ENCODE results near the gene MPHOSPH10.
"Not testable (repeated sequence)": the region's sequence is repeated elsewhere in the genome, so short reads cannot be mapped to it uniquely, and the experiment has no call there.

MPHOSPH10 gene

DNA sequence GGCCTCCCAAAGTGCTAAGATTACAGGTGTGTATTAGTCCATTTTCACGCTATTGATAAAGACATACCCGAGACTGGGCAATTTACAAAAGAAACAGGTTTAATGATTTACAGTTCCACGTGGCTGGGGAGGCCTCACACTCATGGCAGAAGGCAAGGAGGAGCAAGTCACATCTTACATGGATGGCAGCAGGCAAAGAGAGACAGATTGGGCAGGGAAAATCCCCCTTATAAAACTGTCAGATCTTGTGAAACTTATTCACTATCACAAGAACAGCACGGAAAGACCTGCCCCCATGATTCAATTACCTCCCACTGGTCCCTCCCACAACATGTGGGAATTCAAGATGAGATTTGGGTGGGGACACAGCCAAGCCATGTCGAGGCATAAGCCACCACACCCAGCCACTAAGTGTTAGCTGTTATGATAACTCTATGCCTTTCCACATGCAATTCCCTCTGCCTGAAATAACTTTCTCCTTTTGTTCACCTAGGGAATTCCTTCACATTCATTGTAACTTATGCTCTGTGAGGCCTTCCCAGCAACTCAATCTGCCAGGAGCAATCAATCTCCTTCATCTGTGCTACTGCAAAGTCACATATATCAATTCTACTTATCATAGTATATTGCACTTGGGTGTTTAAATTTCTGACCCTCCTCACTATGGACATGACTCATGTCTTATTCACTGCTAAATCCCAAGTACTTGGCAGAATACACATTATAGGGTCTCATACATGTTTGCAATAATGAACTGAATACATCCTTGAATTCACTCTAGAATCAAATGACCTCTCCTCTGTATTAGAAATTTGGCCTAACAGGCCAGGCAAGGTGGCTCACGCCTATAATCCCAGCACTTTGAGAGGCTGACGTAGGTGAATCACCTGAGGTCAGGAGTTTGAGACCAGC lies 7.8 kb upstream of the MPHOSPH10 start:
- DNase-seq (ENCODE audit: low read depth): no peak

DNA sequence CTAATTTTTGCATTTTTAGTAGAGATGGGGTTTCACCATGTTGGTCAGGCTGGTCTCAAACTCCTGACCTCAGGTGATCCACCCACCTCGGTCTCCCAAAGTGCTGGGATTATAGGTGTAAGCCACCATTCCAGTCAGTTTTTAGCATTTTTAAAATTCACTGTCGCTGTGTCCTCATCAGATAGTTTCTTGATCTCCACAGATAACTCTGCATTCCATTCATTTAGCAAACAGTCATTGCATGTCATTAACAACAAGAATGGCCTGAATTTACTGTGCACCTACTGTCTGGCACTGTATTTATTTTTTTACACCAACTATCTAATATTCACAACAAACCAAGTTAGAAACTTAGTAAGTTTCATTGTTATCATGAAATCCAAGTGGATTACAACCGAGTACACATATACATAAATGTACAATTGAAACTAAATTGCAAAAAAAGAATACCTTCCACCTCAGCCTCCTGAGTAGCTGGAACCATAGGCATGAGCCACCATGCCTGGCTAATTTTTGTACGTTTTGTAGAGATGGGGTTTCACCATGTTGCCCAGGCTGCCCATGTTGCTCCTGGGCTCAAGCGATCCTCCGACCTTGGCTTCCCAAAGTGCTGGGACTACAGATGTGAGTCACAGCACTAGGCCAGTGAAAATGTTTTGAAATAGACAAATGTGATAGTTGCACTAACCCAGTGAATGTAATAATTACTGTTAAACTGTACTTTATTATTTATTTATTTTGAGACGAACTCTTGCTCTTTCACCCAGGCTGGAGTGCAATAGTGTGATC lies 4.7 kb upstream of the MPHOSPH10 start:
- no peak for DNase-seq (ENCODE audit: low read depth)

DNA sequence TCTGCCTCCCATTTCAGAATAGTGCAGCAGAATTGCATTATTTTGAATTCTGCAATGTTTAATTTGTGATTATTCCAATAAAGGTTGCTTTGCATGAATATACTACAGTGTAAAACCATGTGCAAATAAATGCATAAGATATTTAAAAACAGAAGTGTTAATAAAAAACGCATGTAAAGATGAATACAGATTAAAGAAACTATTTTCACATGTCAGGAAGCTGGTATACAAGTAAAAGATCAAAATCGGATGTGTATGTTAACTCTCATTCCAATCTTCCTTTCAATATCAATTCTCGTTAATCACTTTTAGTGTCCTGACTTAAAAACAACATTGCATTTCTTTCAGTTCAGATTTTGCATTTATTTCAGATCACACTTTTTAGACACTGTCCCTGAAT lies 3.5 kb upstream of the MPHOSPH10 start:
- no peak for DNase-seq (ENCODE audit: low read depth)

DNA sequence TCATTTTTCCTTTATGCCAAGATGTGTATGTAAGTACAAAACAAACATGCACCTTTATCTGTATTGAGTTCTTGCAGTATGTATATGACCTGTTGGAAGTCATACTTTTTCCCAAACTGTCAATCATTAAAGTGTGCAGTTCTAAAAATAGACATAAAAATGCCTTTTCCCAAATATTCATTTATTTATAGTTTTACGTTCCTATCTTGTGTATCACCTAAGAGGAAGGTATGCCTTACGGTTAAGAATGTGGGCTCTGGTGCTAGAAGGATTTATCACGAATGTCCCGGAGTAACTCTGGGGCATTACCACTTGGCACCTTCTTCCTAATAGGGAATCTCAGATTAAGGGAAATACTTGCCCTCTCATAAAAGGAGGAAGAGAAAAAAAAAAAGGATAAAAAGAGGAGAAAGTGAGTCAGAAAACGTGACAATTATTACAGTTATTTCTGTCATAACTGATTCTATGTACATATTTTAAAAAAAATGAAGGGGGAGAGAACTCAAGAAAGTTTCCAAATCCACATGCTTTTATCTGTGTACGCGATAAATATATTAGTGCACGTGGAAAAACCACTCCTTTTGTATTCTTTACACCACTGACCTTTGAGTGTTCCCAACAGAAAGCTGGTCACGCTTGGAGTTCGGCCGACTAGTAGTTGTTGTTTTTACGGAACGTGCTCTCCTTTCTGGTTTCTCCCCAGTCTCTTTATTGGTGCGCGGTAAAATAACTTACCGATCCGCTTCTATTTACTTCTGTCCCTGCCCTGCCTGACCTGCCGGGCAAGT lies 1.1 kb upstream of the MPHOSPH10 start:
- no peak for DNase-seq (ENCODE audit: low read depth)

DNA sequence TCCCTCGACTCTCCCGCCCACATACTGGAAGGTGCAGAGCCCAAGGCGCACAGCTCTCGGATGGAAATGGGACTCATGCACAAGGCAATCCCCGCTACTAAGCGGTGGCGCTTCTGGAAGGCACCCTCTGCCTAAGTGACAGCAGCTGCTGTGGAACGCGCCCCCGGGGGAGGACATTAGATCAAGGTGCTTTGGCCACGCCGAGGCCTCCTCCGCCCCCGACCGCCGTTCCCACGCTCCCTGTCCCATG lies 607 bp upstream of the MPHOSPH10 start:
- DNase-seq (ENCODE audit: low read depth): no peak

DNA sequence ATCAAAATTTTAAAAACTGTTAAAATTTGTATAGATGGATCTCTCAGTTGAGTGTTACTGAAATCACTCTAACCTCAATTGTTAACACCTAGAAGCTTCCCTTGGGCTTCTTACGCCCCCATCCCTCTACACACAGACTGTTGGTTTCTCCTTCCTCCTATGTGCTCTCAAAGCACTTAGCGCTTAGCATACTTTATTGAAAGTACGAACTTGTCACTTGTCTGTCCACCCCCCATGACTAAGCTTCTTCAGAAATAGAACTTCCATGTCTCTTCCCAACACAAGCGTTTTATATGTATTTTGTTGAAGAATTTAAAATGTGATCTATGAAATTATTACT lies 441 bp downstream of the MPHOSPH10 start:
- DNase-seq (ENCODE audit: low read depth): no peak

DNA sequence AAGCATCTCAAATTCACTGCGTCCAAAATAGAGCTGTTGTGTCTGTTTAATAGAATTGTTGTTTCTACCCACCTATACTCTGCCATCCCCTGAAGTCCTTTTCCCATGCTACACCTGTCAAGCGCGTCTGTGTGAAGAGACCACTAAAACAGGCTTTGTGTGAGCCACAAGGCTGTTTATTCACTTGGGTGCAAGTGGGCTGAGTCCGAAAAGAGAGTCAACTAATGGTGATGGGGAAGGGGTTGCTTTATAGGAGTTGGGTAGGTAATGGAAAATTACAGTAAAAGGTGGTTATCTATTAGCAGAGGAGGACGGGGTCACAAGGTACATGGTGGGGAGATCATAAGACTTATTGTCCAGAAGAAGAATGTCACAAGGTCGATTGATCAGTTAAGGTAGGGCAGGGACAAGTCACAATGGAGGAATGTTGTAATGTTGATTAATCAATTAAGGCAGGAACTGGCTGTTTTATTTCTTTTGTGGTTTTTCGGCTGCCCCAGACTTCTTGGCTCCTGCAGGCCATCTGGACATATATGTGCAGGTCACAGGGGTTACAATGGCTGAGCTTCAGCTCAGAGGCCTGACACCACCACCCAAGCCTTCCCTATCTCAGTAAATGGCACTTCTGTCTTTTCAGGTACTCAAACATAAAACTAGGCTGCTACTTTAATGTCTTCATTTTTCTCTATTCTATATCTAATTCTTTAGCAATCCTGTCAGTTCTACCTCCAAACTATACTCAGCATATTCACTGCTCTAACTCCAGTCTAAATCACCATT lies 1.1 kb downstream of the MPHOSPH10 start:
- DNase-seq (ENCODE audit: low read depth): not testable (repeated sequence)

DNA sequence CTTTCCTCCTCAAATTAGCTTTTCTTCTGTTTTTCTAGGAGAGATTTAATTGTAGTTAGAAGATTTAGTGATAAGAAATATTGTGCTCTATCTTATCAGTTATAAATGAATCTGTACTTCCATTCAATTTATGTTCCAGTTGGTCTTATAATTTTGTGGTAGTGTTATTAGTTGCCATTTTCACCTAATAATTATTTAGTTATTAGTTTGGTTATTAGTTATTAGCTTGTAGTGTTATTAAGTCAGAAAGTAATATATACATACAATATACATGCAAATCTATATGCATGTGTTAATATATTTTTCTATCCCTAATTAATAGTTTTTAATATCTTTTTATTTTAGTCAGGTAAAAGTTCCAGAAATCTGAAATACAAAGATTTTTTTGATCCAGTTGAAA lies 3.2 kb downstream of the MPHOSPH10 start:
- no peak for DNase-seq (ENCODE audit: low read depth)

DNA sequence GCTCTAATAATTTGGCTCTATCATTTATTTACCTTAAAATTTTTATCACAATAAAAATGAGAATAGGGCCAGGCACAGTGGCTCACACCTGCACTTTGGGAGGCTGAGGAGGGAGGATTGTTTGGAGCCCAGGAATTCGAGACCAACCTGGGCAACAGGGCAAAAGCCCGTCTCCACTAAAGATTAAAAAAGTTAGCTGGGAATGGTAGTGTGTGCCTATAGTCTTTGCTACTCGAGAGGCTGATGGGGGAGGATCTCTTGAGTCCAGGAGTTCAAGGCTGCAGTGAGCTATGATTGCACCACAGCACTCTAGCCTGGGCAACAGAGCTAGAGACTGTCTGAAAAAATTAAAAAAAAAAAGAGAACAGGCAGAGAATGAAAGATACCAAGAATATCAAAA lies 5.7 kb downstream of the MPHOSPH10 start:
- DNase-seq (ENCODE audit: low read depth): no peak

DNA sequence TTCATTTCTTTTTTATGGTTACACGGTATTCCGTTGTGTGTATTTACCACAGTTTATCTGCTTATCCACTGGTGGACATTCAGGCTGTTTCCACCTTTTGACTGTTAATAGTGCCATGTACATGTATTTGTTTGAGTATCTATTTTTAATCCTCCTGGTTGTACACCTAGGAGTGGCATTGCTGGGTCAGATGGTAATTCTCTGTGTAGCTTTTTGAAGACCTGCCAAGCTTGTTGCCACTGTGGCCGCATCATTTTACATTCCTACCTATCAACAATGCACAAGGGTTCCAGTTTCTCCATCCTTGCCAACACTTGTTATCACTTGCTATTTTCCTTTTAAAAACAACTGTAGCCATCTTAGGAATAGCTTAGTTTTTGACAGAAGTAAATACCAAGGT lies 13.3 kb downstream of the MPHOSPH10 start:
- DNase-seq (ENCODE audit: low read depth): no peak

DNA sequence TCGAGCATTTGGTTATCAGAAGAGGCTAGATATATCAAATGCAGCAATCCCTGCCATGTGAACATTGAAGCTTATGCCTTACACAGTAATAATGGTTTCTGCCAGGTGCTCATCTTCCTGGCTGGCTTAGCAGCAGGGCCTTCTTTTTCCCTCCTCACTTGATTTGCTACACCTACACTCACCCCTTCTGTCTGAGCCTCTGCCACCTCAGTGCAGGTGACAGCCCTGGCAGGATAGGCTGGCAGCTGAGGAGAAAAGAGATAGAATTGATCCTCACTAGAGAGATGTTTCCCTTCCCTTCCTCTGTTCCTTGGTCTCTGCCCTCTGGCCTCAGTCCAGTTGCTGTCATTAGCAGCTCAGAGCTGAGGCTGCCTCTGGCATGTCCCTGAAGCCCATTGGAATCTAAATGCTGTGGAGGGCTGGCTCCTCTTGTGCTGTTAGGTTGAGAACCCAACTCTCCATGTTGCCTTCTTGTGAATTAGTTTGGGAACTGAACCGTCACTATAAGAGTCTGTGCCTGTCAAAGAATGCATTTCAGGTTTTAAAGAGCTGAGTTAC lies 18.2 kb downstream of the MPHOSPH10 start:
- DNase-seq (ENCODE audit: low read depth): no peak

DNA sequence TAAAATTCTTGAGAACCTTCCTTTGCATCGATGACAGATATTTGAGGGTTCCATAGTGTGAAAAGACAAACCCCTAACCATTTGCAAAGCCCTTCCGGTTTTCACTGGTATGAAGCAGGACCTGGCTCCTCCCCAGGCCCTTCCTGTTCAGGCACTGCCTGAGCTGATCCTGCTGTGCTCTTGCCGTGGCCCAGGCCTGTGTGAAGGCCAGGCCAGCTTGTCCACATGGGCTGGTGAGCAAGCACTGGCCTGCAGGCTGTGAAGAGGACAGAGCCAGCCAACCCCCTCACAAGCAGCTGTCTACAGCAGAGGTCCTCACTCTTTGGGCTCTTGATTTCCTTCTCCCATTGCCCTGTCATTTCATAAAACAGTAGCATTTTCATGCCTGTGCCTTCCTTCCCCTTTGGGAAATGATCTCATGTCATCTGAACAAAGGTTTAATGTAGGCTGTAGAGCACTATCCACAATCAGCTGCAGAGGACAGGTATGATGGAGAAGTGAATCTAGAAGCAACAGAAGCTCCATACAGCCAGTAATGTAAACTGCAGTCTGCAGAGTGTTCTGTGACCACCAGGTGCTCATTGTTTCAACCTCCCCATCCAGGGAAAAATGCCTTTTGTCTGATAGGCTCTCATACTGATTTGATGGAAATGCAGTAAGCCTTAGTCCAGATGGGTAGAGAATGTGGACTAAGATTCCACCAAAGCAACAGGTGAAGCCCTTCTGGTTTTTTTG lies 19.8 kb downstream of the MPHOSPH10 start:
- DNase-seq (ENCODE audit: low read depth): no peak

DNA sequence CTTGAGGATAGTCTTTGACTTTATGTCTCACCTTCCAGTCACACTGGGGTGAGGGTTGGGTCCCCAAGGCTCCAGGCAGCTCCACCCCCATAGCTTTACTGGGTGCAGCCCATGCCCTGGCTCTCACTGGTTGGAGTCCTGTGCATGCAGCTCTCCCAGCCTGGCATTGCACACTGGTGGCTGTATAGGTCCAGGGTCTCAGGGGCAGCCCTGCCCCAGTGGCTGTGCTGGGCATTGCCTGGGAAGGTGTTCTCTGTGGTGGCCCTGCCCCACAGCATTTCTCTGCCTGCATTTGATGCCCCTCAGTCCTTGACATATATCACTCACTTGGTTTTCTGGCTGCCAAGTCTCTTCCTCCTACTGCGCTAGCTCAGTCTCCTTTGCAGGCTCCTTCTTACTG lies 21.2 kb downstream of the MPHOSPH10 start:
- DNase-seq (ENCODE audit: low read depth): no peak

DNA sequence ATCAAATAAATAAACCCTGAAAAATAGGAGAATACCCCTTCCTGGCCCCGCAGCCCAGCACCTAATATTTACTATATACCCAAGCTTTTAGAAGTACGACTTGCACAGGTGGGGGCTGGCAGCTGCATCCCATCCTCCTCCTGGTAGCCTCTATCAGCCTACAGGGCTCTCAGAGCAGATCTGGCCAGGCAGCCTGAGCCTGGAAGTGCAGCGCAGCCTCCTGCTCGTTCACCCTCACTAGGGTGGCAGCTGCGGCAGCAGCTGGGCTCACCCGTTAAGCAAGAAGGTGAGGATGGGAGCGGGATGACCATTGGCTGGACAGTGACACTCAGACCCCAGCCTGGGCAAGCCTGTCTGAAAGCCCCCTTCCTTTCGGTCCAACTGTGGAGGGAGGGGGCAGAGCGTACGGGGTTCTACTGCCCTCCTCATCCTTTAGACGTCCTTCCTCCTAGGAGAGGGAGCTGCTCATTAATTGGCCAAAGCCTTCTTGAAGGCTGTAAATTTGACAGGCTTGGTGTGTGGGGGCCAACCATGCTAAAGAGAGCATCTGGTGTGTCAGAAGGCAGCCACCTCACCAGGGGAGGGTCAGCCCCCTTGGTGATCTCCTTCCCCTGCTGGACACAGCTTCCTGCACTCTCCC lies 23.3 kb downstream of the MPHOSPH10 start:
- no peak for DNase-seq (ENCODE audit: low read depth)

DNA sequence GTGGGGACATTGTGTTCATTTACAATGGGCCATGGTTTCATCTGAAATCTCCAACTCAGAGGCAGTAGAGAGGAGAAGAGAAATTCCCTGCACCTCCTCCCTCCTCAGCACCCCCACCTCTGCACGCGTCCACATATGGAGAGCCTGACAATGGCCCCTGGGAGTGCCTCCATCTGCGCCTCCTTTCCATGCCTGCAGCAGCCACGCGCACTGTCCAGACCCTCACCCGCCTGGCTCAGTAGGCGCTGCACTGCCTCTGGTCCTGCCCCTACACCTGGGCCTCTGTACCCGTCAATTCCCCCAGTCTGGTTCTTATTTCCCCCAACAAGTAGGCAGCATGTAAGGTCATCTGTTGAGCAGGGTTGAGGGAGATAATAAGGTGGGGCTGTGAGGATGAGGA lies 23.8 kb downstream of the MPHOSPH10 start:
- DNase-seq (ENCODE audit: low read depth): no peak

DNA sequence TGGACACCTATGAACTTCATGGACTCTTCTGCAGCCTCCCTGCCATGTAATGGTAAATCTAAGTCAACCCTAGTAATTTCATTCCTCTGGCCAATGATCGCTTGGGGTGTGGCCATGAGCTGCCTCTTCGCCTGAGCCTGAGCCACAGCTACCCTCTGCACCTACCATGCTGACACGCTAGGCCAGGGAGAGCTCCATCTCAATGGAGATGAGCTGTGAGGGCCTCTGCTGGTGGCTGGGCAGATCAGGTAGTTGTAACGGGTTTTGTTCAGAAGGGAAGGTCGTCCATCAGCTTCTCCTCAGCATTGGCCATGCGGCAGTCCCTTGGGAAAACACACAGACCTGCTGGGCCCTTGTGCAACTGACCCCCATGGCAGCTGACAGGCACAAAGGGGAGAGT lies 24.4 kb downstream of the MPHOSPH10 start:
- no peak for DNase-seq (ENCODE audit: low read depth)

DNA sequence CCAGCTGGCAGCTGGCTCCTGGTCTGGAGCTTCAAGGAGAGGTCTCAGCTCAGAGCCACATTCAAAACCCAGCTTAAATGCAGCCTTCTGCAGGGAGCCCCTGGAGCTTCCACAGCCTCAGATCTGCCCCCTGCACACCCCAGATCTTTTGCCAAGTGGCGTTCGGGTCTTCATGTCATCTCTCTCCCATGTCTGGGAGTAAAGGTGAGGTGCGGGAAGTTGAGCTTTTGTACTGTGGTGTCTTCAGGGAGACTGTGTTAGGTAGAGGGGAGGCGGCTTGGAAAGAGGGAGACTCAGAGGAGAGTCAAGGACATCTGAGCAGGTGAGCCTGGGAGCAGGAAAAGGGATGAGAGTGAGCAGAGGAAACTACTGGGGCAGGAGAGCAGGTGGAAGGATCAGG lies 25.4 kb downstream of the MPHOSPH10 start:
- no peak for DNase-seq (ENCODE audit: low read depth)

DNA sequence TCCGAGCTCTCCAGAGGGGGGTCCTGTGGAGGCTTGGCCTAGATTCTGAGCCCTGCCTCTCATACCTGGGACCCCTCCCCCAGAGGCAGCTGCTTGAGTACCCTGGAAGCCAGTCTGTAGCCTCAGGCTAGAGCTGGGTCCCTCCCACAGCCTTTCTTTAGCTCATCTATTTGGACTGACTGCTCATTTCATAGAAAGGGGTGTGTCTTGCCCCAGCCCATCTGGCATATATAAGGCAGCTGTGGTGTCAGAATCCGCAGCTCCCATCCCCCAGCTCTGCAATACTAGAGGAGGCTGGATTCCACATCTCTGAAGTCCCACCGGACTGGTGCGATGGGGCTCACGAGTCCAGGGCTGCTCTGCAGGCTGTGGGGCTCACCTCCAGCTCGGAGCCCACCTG lies 26.1 kb downstream of the MPHOSPH10 start:
- no peak for DNase-seq (ENCODE audit: low read depth)

DNA sequence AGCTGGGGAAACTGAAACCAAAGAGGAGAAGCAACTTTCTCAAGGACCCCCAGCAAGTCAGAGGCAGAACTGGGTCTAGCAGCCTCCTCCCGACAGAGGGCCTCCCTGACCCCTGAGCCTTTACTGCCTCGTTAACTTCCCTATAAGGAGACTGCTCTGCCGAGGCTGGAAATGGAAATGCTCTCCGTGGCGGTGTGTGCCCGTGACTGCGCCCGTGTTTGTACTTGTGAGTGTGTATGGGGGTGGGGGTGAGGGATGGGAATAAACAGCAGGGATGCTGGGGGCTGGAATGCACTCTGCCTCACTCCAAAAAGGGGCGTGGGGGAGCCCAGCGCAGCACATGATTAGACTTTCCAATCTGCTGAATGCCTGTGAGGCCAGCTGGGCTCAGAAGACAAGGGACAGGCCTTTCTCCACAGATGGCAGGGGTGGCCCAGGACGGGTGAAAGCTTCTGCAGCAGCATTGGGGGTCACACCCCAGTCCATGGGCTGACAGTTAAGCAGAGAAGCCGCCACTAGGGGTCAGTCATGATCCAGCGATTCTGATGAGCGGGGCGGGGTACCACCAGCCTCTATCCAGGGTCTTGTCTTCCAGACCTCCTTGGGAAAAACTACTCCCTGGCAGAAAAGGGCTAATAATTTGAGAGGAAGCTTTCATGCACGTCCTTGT lies 26.8 kb downstream of the MPHOSPH10 start:
- peak; percentile 39 for DNase-seq (ENCODE audit: low read depth)

DNA sequence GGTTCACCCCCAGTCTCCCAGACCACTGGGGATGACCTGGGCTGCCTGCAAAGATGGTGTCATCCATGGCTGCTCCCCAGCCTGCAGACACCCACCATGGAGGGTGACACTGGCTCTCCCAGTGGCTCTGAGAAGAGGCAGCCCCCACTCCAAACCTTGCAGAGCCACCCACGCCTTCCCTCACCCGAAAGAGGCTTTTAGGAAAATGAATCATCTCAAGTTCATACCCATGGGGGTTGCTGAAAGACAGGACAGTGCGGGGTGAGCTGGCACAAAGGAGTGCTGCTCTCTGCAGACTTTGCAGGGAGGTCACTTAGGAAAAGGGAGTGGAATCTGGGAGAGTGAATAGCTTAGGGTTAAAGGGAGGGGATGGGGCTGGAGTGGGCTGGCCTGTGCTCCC lies 36.4 kb downstream of the MPHOSPH10 start:
- no peak for DNase-seq (ENCODE audit: low read depth)

All from stimulated activated CD8-positive, alpha-beta memory T cell treated with anti-CD3 and anti-CD28 coated beads, Interleukin-12 subunit alpha, Interleukin-12 subunit beta, amount 100 ng/mL, for 1 hour (primary cell).